ENCODE results near the gene ANKS6.

Gene ANKS6

GRCh38 chr9:98732091-98732490, 64.3 kb downstream of the ANKS6 start:
- DNase-seq, result no peak

GRCh38 chr9:98730871-98731270, 65.5 kb downstream of the ANKS6 start:
- DNase-seq, result no peak

- no peak for DNase-seq
Observed at GRCh38 chr9:98728500-98728899, 67.9 kb downstream of the ANKS6 start.

- no peak for DNase-seq
Observed at GRCh38 chr9:98727428-98727827, 68.9 kb downstream of the ANKS6 start.

- DNase-seq, result peak; percentile 65
Observed at GRCh38 chr9:98726735-98727134, 69.6 kb downstream of the ANKS6 start.

GRCh38 chr9:98724810-98725530, 71.4 kb downstream of the ANKS6 start:
- no peak for DNase-seq

- no peak for DNase-seq
Observed at GRCh38 chr9:98721643-98722042, 74.7 kb downstream of the ANKS6 start.

GRCh38 chr9:98720402-98720801, 76.0 kb downstream of the ANKS6 start:
- DNase-seq, result no peak

- DNase-seq, result no peak
Observed at GRCh38 chr9:98719055-98719454, 77.3 kb downstream of the ANKS6 start.

GRCh38 chr9:98714833-98715232, 81.5 kb downstream of the ANKS6 start:
- DNase-seq, result no peak

GRCh38 chr9:98712987-98713386, 83.4 kb downstream of the ANKS6 start:
- DNase-seq, result no peak

- DNase-seq, result no peak
Observed at GRCh38 chr9:98709968-98710965, 86.1 kb downstream of the ANKS6 start.

GRCh38 chr9:98708933-98709911, 87.1 kb downstream of the ANKS6 start, which contains the start of gene GABBR2:
Gene GABBR2, minus strand, starts transcription at chr9:98708935. Its CDS starts 198 bp downstream, at chr9:98708737.
- no peak for DNase-seq

- no peak for DNase-seq
Observed at GRCh38 chr9:98708103-98708932, 88.0 kb downstream of the ANKS6 start.

- no peak for DNase-seq
Observed at GRCh38 chr9:98707166-98708102, 88.9 kb downstream of the ANKS6 start.

GRCh38 chr9:98706651-98707165, 89.6 kb downstream of the ANKS6 start:
- DNase-seq, result no peak

GRCh38 chr9:98702835-98703380, 93.4 kb downstream of the ANKS6 start:
- no peak for DNase-seq

GRCh38 chr9:98702340-98702739, 94.0 kb downstream of the ANKS6 start:
- DNase-seq, result no peak

GRCh38 chr9:98701576-98701975, 94.8 kb downstream of the ANKS6 start:
- no peak for DNase-seq

GRCh38 chr9:98700801-98701200, 95.6 kb downstream of the ANKS6 start:
- DNase-seq, result no peak
